MM.1S (cell line): ENCODE measurements around the gene DNAJA1.

ENCODE experiments used
- CTCF ChIP-seq: fragments of 300-600 bp; sonication (generic); IDR thresholded peaks from 2 replicates; pipeline ENCODE4 v1.5.1; 2016; ENCODE audit warnings: antibody characterized with exemption, low read length, mixed read lengths
- EZH2 ChIP-seq: fragments of 300-600 bp; sonication (generic); optimal IDR thresholded peaks from 2 replicates; pipeline ENCODE3; 2017; ENCODE audit warnings: low read depth, mild to moderate bottlenecking, antibody characterized with exemption, low read length, mixed read lengths

GRCh38 chr9:33007755-33008154, 17.3 kb upstream of the DNAJA1 start:
- no peak for TF ChIP-seq CTCF
- TF ChIP-seq EZH2 = no peak
